HG02840 (cell line): ENCODE data around the gene MAPKAP1.

Experiments used
- ATAC-seq: cut with Tn5 transposase; IDR thresholded peaks from one replicate; pipeline ENCODE4 v1.9.1; 2021; ENCODE audit warnings: mild to moderate bottlenecking, moderate library complexity, moderate number of reproducible peaks; ENCODE audit not compliant: unreplicated experiment, low FRiP score

The MAPKAP1 gene

DNA sequence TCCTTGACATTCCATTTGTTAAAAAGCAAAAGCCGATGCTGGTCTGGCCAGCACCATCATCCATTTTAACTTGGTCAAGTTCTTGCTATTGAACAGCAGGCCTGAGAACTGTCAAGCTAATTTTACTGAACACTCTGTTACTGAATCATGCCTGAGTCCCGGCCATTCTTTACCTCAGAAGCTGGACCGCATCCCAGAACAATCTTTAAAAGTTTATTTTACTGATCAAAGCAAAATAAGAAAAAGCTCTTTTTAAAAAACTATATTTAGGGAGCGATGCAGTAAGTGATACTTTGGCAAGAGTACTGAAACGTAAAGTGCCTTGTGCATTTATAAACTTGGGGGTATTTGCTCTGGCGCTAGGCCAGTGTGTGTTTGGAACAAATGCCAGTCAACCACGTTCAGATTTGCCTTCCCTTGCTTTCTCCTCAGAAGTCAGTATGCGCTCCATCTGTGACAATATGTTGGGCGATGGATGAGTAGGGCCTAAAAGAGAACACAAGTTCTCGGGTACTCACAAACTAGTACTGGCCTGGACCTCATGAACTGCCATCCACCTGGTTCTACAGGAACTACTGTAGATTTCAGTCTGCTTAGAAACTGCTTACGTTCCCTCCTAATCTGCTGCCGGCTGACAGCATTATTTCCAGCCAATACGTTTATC is 161.9 kb downstream of the MAPKAP1 start:
- ATAC-seq: no peak

GRCh38 chr9:125544484-125544883 is 162.5 kb downstream of the MAPKAP1 start:
- no peak for ATAC-seq

GRCh38 chr9:125541840-125542243 is 165.2 kb downstream of the MAPKAP1 start:
- ATAC-seq: no peak

- ATAC-seq: no peak
Observed at GRCh38 chr9:125540497-125540896, 166.5 kb downstream of the MAPKAP1 start.

DNA sequence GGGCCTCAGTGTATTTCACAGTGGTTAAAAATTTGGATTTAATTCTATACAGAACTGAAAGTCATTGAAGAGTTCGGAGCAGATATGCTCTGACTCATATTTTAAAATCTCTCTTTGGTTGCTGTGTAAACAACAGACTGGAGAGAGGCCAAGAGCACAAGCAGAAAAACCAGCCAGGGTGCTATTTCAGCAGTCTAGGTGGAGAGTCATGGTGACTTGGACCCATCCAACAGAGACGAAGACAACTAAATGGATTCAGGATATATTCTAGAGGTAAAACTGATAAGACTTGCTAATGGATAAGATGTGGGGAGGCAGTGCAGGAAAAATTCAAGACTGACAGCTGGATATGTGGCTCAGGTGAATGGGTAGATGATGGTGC is 168.9 kb downstream of the MAPKAP1 start:
- no peak for ATAC-seq

- no peak for ATAC-seq
Observed at GRCh38 chr9:125537442-125538091, 169.4 kb downstream of the MAPKAP1 start.

- no peak for ATAC-seq
Observed at GRCh38 chr9:125536776-125537175, 170.2 kb downstream of the MAPKAP1 start.

GRCh38 chr9:125536167-125536772 is 170.7 kb downstream of the MAPKAP1 start:
- ATAC-seq: no peak

DNA sequence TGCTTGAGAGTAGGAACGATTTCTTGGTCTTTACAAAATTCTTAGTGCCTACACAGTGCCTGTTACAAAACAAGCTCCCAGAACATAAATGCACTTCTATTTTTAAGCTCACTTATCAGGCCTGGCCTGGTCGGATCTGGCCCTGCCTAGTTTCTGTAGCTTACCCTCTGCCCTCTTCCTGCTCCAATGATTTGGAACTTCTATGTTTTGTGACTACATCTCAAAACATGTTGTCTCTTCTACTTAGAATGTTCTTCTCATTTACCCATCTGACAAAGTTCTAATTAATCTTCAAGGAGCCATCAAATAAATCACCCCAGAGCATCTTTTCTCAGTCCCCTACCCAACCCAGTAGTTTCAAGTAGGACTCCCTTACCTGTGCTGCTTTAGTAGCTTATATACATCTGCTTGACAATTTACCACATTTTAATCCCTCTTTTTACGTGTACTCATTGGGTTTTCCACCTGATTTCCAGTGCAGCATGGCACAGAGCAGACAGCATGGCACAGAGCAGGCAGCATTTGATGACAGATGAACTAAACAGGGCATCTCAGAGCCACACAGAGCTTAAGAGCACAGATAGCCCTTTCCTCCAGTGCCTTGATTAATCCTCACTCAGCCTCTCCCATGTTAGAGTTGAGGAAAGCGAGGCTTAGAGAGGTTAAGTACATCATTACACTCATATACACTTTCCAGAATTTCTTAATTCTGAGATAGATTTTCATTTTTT is 171.9 kb downstream of the MAPKAP1 start:
- no peak for ATAC-seq

GRCh38 chr9:125532812-125533594 is 174.0 kb downstream of the MAPKAP1 start:
- ATAC-seq: no peak

DNA sequence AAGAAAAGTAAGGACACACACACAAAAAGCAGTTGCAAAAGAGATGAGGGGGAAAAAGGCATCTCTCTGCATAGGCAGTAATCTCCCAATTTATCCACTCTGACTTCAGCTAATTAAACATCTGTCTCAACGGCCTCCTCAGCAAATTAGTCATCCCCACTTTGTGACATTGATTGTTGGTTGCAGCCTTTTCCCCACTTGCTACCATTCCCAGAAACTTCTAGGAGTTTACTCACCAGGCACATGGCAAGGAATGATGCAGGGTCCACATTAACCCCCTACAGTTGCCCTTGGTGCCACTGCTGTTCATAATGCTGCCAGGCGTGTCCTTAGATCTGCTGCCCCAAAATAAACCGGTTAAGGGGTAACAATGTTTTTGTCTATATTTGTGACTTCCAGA is 174.6 kb downstream of the MAPKAP1 start:
- ATAC-seq: no peak

DNA sequence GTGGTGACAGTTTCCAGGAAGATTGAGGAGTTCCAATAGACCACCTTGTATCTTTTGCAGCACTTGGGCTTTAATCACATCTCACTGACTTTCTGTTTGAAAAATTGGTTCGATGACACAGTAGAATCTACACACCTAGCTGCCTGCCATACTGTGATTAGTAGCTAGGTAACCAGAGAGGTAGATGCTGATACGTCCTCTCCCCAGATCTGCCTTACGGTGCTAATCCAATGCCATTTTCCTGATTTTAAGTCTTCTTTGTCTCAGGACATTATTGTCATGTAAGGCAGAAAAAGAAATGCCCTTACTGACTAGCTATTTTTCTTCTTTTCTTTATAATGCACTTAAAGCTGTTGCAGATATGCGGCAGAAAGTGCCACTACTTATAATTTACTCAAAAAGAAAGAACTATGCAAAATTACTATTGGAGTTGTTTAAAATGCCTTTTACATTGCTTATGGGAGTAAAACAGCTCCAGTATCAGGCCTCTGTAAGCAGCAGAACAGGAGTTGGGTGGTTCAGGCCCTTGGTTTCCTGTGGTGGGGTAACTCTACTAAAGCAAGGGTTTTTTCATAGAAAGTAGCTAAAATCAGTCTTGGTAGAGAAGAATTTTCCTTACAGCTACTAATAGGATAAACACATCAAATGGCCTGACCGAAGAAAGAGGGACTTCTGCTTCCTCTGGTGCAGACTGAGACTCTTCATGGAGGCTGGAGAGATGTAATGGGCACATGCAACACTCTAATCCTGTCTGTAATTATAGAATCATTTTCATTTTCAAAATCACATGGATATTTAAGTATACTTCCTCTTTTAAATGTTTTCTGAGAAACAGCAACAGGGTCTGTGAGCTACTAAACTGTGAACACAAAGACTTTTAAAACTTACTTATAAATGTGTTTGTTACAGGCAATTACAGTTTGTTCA is 177.2 kb downstream of the MAPKAP1 start:
- ATAC-seq: no peak

DNA sequence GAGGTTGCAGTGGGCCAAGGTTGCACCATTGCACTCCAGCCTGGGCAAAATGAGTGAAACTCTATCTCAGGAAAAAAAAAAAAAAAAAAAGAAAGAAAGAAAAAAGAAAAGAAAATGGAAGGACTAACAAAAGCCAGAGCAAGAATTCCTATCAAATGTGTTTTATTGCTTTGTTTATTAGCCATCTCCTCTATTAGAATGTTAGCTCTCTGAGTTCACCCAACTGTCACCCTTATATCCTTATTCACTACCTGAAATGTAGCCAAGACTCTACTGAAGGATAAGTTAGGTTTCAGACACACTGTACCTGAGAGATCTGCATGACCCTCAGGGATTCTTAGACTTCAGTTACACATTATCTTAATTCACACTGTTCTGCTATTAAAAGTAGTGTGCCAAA is 177.9 kb downstream of the MAPKAP1 start:
- ATAC-seq: no peak

DNA sequence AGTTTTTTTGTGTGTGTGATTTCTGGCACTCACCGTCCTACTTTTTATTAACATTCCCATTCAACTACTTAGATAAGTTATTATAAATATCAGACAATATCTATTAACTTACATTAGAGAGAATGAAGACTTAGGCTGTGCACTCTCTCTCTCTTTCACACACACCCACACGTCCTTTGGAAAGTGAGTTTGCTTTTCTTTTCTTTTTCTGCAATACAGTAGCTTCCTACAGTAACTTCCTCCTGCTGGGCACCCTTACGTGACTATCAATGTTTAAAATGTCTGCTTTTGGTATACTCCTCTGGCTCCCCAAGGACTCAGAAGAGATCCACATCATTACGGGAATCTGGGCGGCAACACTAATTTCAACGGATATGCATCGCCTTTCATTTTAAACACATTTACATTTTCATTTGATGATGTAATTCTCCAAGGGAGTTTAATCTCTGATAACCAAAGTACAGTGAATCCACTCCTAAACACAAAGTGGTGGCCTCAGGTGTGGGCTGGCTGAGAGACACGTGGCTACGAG is 179.5 kb downstream of the MAPKAP1 start:
- ATAC-seq: no peak

- no peak for ATAC-seq
Observed at GRCh38 chr9:125525921-125526631, 180.9 kb downstream of the MAPKAP1 start.

DNA sequence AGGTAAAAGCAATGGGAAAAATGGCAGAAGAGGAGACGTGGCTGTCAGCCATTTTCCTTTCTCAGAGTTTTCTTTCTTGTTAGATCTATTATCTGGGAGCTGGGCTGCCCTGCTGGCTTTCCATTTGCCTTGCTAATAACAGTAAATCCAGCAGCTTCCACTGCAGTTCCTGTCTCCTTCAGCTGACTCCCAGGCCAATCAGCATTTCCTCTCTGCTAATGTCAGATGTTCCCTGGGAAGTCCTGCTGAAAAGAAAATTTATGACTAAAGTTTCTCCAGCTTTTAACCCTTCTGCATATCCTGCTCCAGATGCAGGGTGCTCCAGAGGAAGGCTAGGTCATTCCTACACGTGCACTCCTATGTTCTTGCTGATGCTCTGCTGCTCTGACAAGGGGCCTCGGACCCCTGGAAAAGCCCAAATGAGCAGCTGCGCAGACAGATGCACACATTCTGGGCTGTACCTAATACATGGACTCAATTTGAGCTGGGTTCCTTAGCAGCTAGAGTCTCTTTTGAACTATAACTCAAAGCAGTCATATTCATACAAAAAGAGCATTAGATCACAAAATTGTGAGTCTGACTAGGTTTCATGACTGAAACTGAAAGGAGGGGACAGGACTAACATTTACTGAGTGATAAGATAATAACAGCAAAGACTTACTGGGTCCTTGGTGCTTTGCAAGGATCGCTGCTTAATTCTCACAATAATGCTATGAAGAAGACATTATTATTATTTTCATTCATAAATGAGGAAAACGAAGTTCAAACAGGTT is 182.2 kb downstream of the MAPKAP1 start:
- no peak for ATAC-seq

DNA sequence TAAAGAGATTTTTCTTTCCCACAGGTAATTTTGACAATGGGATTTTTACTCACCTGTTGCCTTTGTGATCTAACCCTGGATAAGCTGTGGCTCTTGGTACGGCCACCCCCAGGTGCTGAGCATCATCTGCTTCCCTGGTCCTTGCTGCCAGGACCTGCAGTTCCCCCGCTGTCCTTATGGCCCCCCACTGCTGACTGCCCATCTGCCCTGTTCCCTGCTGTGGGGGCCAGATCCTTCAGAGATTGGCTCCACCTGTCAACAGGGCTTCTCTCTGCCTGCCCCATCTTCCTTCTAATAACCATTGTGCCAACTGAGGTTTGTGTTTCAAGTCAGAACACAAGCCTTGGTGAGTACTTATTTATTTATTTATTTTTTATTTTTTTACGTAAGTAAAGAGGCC is 183.3 kb downstream of the MAPKAP1 start:
- ATAC-seq: no peak

GRCh38 chr9:125522328-125522725 is 184.7 kb downstream of the MAPKAP1 start:
- ATAC-seq: no peak
